H1 (cell line): ENCODE data around the gene MICALL1. TPM values are rescaled to one million over a fixed set of nuclear protein-coding genes. Genes with fewer than 3 reads are reported as not detected.

Experiments used
- CTCF ChIA-PET: fragments of 300-600 bp; sonication (Branson Sonifier 250); formaldehyde crosslinking; loops from one replicate; lab custom pipeline; 2021; ENCODE audit not compliant: partially characterized antibody; lab: Charles Lee
- POLR2A ChIA-PET: fragments of 300-600 bp; sonication (Branson Sonifier 250); formaldehyde crosslinking; loops from one replicate; lab custom pipeline; 2021; ENCODE audit warnings: inconsistent platforms; ENCODE audit not compliant: partially characterized antibody; lab: Charles Lee
- DNase-seq, 2 experiments: peaks; one replicate each; pipeline versions ENCODE4 v3.0.0 to v3.0.0-alpha.2; 2010 to 2022; ENCODE audit warnings: low spot score in 2 of 2, low read depth in 1 of 2, mixed read lengths in 1 of 2
- FAIRE-seq: peaks from 2 replicates; lab custom pipeline; 2011; peaks lifted over from hg19 to GRCh38; lab: Jason Lieb, UNC
- H2AFZ ChIP-seq: 2 replicates; pipeline ENCODE4 v1.8.1; 2012; ENCODE audit warnings: low read length, inconsistent platforms
- H2AK5ac ChIP-seq: 2 replicates; pipeline ENCODE4 v1.6.1; 2013; ENCODE audit warnings: low read depth, low read length
- H2BK120ac ChIP-seq: replicated peaks from 2 replicates; pipeline ENCODE3; 2013; ENCODE audit warnings: low read depth, low read length, inconsistent platforms
- H2BK12ac ChIP-seq: 2 replicates; pipeline ENCODE4 v1.6.1; 2013; ENCODE audit warnings: low read depth, low read length
- H2BK15ac ChIP-seq: 2 replicates; pipeline ENCODE4 v1.6.1; 2013; ENCODE audit warnings: low read length
- H2BK20ac ChIP-seq: 2 replicates; pipeline ENCODE4 v1.6.1; 2013; ENCODE audit warnings: low read length
- H2BK5ac ChIP-seq: 2 replicates; pipeline ENCODE4 v1.6.1; 2013; ENCODE audit warnings: low read depth, low read length
- H3K14ac ChIP-seq: 2 replicates; pipeline ENCODE4 v1.6.1; 2013; ENCODE audit warnings: inconsistent platforms; ENCODE audit not compliant: insufficient read length
- H3K18ac ChIP-seq: 2 replicates; pipeline ENCODE4 v1.6.1; 2013; ENCODE audit warnings: low read length; ENCODE audit errors: extremely low read depth
- H3K23ac ChIP-seq: 2 replicates; pipeline ENCODE4 v1.6.1; 2013; ENCODE audit warnings: inconsistent platforms; ENCODE audit not compliant: insufficient read length
- H3K23me2 ChIP-seq: 2 replicates; pipeline ENCODE4 v1.6.1; 2013; ENCODE audit warnings: low read depth, low read length
- H3K27ac ChIP-seq: 2 replicates; pipeline ENCODE4 v1.6.1; 2011; ENCODE audit warnings: low read depth, low read length, inconsistent platforms
- H3K27me3 ChIP-seq, 4 experiments: replicated peaks in 1 of 4; 1 replicate in 1 of 4; 2 replicates in 3 of 4; pipeline versions ENCODE4 v1.6.1 to v1.8.1; 2011 to 2013; ENCODE audit warnings: low read length in 3 of 4, mild to moderate bottlenecking in 3 of 4, inconsistent platforms in 2 of 4, mixed read lengths in 2 of 4, moderate library complexity in 1 of 4; ENCODE audit not compliant: control insufficient read depth in 3 of 4, insufficient read depth in 3 of 4; ENCODE audit errors: extremely low read depth in 1 of 4
- H3K36me3 ChIP-seq, 4 experiments: 2 replicates each; pipeline versions ENCODE4 v1.6.1 to v1.8.1; 2011 to 2013; ENCODE audit warnings: mild to moderate bottlenecking in 4 of 4, low read length in 3 of 4, moderate library complexity in 2 of 4, control low read depth in 1 of 4, inconsistent platforms in 1 of 4; ENCODE audit not compliant: insufficient read depth in 4 of 4, control insufficient read depth in 2 of 4
- H3K4ac ChIP-seq: replicated peaks from 2 replicates; pipeline ENCODE3; 2013; ENCODE audit warnings: low read length, low read depth, mixed read lengths, inconsistent platforms; ENCODE audit not compliant: insufficient read length
- H3K4me1 ChIP-seq, 4 experiments: replicated peaks in 1 of 4; 1 replicate in 1 of 4; 2 replicates in 3 of 4; pipeline versions ENCODE4 v1.6.1 to v1.8.1; 2011 to 2013; ENCODE audit warnings: low read length in 3 of 4, inconsistent platforms in 2 of 4, mixed read lengths in 1 of 4; ENCODE audit not compliant: insufficient read depth in 4 of 4, control insufficient read depth in 3 of 4
- H3K4me2 ChIP-seq, 2 experiments: 2 replicates each; pipeline versions ENCODE4 v1.6.1 to v1.8.1; 2011 to 2013; ENCODE audit warnings: low read depth in 2 of 2, low read length in 2 of 2, control low read depth in 1 of 2, inconsistent platforms in 1 of 2, mild to moderate bottlenecking in 1 of 2; ENCODE audit not compliant: insufficient read depth in 1 of 2
- H3K4me3 ChIP-seq, 4 experiments: fragments of 200-600, 300-600 bp in 1 of 4; sonication (generic), shearing (Covaris generic), sonication (Bioruptor Twin) in 1 of 4; 2 replicates each; pipeline versions ENCODE4 v1.5.1 to v1.8.1; 2011 to 2016; ENCODE audit warnings: low read length in 4 of 4, low read depth in 3 of 4, control low read depth in 2 of 4, inconsistent platforms in 2 of 4, mild to moderate bottlenecking in 2 of 4, mixed read lengths in 1 of 4, moderate library complexity in 1 of 4; ENCODE audit not compliant: insufficient read depth in 2 of 4; ENCODE audit errors: extremely low read depth in 1 of 4
- H3K56ac ChIP-seq: replicated peaks from 2 replicates; pipeline ENCODE3; 2013; ENCODE audit warnings: low read depth, mild to moderate bottlenecking, mixed read lengths, low read length, inconsistent platforms; ENCODE audit not compliant: insufficient read length
- H3K79me1 ChIP-seq: 2 replicates; pipeline ENCODE4 v1.6.1; 2013; ENCODE audit warnings: low read depth, low read length, control low read depth
- H3K79me2 ChIP-seq, 2 experiments: 2 replicates each; pipeline versions ENCODE4 v1.6.1 to v1.8.1; 2012 to 2013; ENCODE audit warnings: low read length in 2 of 2, mild to moderate bottlenecking in 2 of 2, inconsistent platforms in 1 of 2; ENCODE audit not compliant: insufficient read depth in 2 of 2, control insufficient read depth in 1 of 2
- H3K9ac ChIP-seq, 4 experiments: replicated peaks in 1 of 4; 1 replicate in 1 of 4; 2 replicates in 3 of 4; pipeline versions ENCODE4 v1.6.1 to v1.8.1; 2011 to 2013; ENCODE audit warnings: low read depth in 3 of 4, low read length in 3 of 4, control low read depth in 2 of 4, mild to moderate bottlenecking in 2 of 4, moderate library complexity in 2 of 4, inconsistent platforms in 1 of 4; ENCODE audit errors: extremely low read depth in 1 of 4
- H3K9me3 ChIP-seq, 2 experiments: 2 replicates each; pipeline versions ENCODE4 v1.6.1 to v1.8.1; 2012 to 2013; ENCODE audit warnings: mild to moderate bottlenecking in 2 of 2, moderate library complexity in 2 of 2, control low read depth in 1 of 2, inconsistent platforms in 1 of 2, low read depth in 1 of 2, low read length in 1 of 2, mixed read lengths in 1 of 2; ENCODE audit not compliant: insufficient read depth in 2 of 2
- H4K20me1 ChIP-seq, 2 experiments: replicated peaks in 1 of 2; 2 replicates each; pipeline versions ENCODE3 to v1.8.1; 2011 to 2013; ENCODE audit warnings: inconsistent platforms in 2 of 2, low read length in 2 of 2, mild to moderate bottlenecking in 1 of 2; ENCODE audit not compliant: insufficient read depth in 2 of 2, control insufficient read depth in 1 of 2
- H4K5ac ChIP-seq: 2 replicates; pipeline ENCODE4 v1.6.1; 2013; ENCODE audit warnings: low read length, low read depth, mixed read lengths, inconsistent platforms; ENCODE audit not compliant: insufficient read length
- H4K8ac ChIP-seq: 2 replicates; pipeline ENCODE4 v1.8.0; 2013; ENCODE audit warnings: mild to moderate bottlenecking, moderate library complexity, low read length, inconsistent platforms; ENCODE audit not compliant: insufficient read depth; ENCODE audit errors: extremely low read depth
- H4K91ac ChIP-seq: replicated peaks from 2 replicates; pipeline ENCODE3; 2013; ENCODE audit warnings: low read length, mixed read lengths, inconsistent platforms; ENCODE audit not compliant: insufficient read length
- BACH1 ChIP-seq: IDR thresholded peaks from 2 replicates; pipeline ENCODE4 v1.6.1; 2012; ENCODE audit warnings: low read length, improper control_type of control experiment
- CBX8 ChIP-seq: fragments of 300-800, 300-1000 bp; sonication (generic); IDR thresholded peaks from 2 replicates; pipeline ENCODE4 v1.7.1; 2016; ENCODE audit warnings: low read depth, low read length, borderline replicate concordance
- CTCF ChIP-seq, 3 experiments: IDR thresholded peaks; 1 replicate in 2 of 3; 2 replicates in 1 of 3; pipeline versions ENCODE4 v1.5.1 to v1.6.1; 2011; ENCODE audit warnings: low read length in 3 of 3, mild to moderate bottlenecking in 3 of 3, inconsistent platforms in 2 of 3, low read depth in 1 of 3, moderate library complexity in 1 of 3; ENCODE audit not compliant: insufficient read depth in 1 of 3; ENCODE audit errors: control extremely low read depth in 1 of 3
- JUND ChIP-seq: IDR thresholded peaks from 2 replicates; pipeline ENCODE4 v1.6.1; 2011; ENCODE audit warnings: mild to moderate bottlenecking, improper control_type of control experiment, low read length
- RAD21 ChIP-seq, 2 experiments: IDR thresholded peaks in 1 of 2; conservative IDR thresholded peaks in 1 of 2; 2 replicates each; pipeline ENCODE4 v1.6.1; 2011; ENCODE audit warnings: low read depth in 2 of 2, low read length in 2 of 2, improper control_type of control experiment in 1 of 2, inconsistent platforms in 1 of 2, mild to moderate bottlenecking in 1 of 2, moderate library complexity in 1 of 2
- WGBS, 2 experiments: shearing (Covaris generic) in 1 of 2; methylation state at CpG; one replicate each; pipeline versions ENCODE4 v1.1.6 to v1.1.7; 2013 to 2015; ENCODE audit warnings: low lambda C conversion rate in 2 of 2, mixed read lengths in 2 of 2, inconsistent platforms in 1 of 2, low coverage in 1 of 2, missing lambda C conversion rate in 1 of 2; ENCODE audit not compliant: insufficient replicate concordance in 2 of 2, insufficient coverage in 1 of 2, insufficient read length in 1 of 2; ENCODE audit errors: extremely low coverage in 1 of 2, missing lambda C conversion rate in 1 of 2; 5-methylcytosine and 5-hydroxymethylcytosine counted together
- polyA plus RNA-seq, 7 experiments: library from polyadenylated mRNA; depleted of rRNA in 3 of 7; stranded (reverse) in 5 of 7; unstranded in 2 of 7; fragments of >200 nt in 5 of 7; fragments of 200-250 nt in 2 of 7; gene quantifications; 1 replicate in 5 of 7; 2 replicates in 1 of 7; 4 replicates in 1 of 7; pipeline versions ENCODE4 v1.2.1 to v1.2.3, GENCODE V29; 2011 to 2013; ENCODE audit warnings: missing spikeins in 2 of 7, mixed read lengths in 2 of 7
- total RNA-seq: library from RNA; stranded (reverse); fragmentation: NEBNext Ultra II Directional; extraction: Animal tissue kit (Norgen Biotek cat#: 25700); gene quantifications from 2 replicates; pipeline ENCODE4 v1.2.1, GENCODE V29; 2021

The MICALL1 gene
- total and polyA plus RNA-seq, 2 of the 8 experiments (the other 6 are each of a cell fraction or from before 2014, with no cell fraction given): 17.7 to 32.1 TPM

GRCh38 chr22:37990862-37991261 is 84.8 kb downstream of the MICALL1 start:
- Histone ChIP-seq H4K20me1 (no peaks in the 10 kb centered on the region), H3K9ac (no peak overlapping the region), H3K23me2 (no peaks in the 10 kb centered on the region), H3K9me3 (no peaks in the 10 kb centered on the region), H3K23ac (no peak overlapping the region), H3K4me2 (no peak overlapping the region), H2BK5ac (no peak overlapping the region), H2AFZ (no peak overlapping the region), H3K36me3 (no peaks in the 10 kb centered on the region; a peak in 1 of 8 replicates), H4K91ac (no peak overlapping the region), H3K56ac (no peak overlapping the region), H2AK5ac (no peak overlapping the region), H3K4me1 (peaks cover 0 to 3% (median under 1%) of the 10 kb centered on the region in 4 experiments; a peak in 3 of 7 replicates)
- WGBS, 2 experiments: 93% methylated on average over 7 of the region's 7 CpGs; no CpG with 5 or more reads in 1 of the 2 experiments
- TF ChIP-seq RAD21 (IDR thresholded peaks at IDR 0.05 in 1 of 2, conservative IDR thresholded peaks at IDR 0.05 in 1 of 2; ENCODE audit: low read depth in 2 of 2, low read length in 2 of 2) (no peak), CTCF (IDR thresholded peaks at IDR 0.05; ENCODE audit: control extremely low read depth in 1 of 3, insufficient read depth in 1 of 3, low read depth in 1 of 3, low read length in 3 of 3) (no peak), CBX8 (no peak), JUND (no peak), BACH1 (no peak)
- TF ChIP-seq, all 59 proteins: peak for 0
- DNase-seq: no peak
- Histone ChIP-seq H2BK20ac (no peak overlapping the region), H2BK120ac (no peak overlapping the region), H3K79me2 (no peaks in the 10 kb centered on the region), H3K18ac (no peak overlapping the region), H3K27ac (no peak overlapping the region), H3K4ac (no peak overlapping the region), H3K14ac (no peak overlapping the region), H4K8ac (no peak overlapping the region), H3K79me1 (no peaks in the 10 kb centered on the region), H2BK15ac (no peak overlapping the region), H4K5ac (no peak overlapping the region), H2BK12ac (no peak overlapping the region), H3K4me3 (no peak overlapping the region), H3K27me3 (no peaks in the 10 kb centered on the region; a peak in 1 of 7 replicates)
- no peak for FAIRE-seq
- ChIA-PET POLR2A (no interaction called here), CTCF (interaction anchor here (0.6 to 3.5 kb wide), 2 partner anchors 62 to 255 kb away, joined by 3 to 17 read pairs; no protein-coding TSS in a partner anchor)
